GM19468 (cell line): ENCODE measurements around the gene SH3TC1.

Source experiments
- ATAC-seq: cut with Tn5 transposase; IDR thresholded peaks from one replicate; pipeline ENCODE4 v1.9.1; 2021; ENCODE audit warnings: mild to moderate bottlenecking, moderate library complexity, moderate number of reproducible peaks; ENCODE audit not compliant: unreplicated experiment; ENCODE audit errors: extremely low read depth

The SH3TC1 gene

DNA sequence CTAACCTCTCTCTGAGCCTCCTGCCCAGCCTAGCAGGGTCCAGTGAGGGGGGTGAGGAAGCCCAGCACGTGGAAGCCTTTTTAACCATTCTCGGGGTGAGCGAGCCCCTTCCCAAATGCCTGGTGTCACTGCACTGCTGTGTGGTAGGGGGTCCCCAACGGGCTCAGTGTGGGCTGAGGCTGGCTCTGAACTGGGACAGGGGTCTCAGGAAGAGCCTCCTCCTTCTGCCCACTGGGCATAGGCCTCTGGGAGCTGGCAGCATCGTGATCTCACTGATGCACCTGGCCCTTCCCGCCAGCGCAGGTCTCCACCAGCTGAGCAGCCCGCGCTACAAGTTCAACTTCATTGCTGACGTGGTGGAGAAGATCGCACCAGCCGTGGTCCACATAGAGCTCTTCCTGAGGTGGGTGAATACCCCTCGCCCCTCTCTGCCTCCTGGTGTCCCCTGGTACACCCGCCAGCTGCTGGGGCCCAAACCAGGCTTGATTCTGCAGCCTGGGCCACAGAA, 83.1 kb downstream of the SH3TC1 start:
- no peak for ATAC-seq

DNA sequence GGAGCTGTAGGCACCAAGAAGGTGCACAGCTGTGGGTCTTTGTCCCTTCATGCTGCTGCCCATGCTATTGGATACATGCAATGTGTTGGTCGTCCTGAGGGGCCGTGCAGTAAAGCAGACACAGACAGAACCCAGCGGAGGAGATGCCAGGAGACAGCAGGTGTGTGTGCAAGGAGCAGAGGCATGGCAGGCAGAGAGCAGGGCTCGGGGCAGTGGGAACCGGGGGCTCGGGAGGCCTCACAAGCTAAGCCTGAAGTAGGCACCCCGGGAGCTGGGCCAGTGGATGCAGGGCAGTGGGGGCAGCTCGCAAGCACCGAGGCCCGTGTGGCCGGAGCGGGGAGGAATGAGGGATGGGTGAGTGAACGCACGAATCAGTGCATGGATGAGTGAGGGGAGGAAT, 83.7 kb downstream of the SH3TC1 start:
- no peak for ATAC-seq

DNA sequence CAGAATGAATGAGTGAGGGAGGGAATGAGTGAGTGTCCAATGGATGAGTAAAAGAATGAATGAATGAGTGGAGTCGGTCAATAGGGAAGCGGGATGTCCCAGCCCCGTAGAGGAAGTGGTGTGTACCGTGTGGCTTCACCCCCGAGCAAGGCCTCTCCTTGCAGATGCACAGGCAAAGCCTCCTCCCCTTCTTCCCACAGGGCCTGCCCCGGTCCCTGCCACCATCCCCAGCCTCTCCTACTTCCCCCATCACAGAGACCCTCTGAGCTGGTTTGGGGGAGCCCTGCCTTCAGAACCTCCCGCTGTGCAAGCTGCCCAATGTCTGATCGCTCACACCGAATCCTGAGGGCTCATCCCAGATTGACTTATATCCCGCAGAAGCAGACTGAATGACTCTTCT, 84.1 kb downstream of the SH3TC1 start:
- no peak for ATAC-seq

DNA sequence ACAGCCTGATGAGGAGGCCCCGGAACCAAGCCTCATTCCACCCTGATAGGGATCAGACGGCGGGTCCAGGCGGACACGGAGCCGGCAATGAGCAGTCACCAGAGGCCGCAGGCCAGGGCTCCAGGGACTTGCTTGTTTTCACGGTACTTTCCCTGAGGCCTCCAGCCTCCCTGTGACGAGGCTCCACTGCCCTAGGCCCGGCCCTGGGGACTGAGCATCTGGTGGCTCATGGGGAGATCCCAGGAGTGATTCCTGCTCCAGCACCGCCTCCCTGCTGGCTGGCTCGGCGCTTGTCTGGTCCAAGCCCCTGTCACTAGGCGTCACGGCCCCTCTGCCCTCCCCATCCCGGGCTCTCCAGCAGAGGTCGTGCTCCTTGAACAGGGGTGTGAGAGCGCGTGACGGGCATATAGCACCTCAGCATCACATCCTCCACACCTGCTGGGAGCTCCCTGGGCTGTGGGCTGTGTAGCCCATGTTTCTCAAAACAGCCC, 84.6 kb downstream of the SH3TC1 start:
- no peak for ATAC-seq

DNA sequence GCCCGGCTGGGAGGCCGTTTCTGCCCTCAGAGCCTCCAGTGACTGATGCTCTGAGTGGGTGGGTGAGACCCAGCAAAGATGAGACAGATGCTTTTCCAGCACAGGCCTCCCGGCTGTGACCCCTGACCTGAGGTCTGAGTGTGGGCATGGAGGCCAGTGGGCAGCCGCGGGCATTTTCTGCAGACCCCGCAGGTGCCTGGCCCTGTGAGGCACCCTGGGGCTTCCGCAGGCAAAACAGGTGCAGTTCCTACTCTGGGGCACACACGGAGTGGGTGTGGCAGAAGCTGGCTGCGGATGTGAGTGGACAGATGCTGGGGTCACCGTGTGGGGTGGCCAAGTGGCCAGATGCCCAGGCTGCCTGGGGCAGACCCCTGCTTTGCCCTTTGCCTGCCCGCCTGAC, 85.3 kb downstream of the SH3TC1 start:
- ATAC-seq, result no peak

DNA sequence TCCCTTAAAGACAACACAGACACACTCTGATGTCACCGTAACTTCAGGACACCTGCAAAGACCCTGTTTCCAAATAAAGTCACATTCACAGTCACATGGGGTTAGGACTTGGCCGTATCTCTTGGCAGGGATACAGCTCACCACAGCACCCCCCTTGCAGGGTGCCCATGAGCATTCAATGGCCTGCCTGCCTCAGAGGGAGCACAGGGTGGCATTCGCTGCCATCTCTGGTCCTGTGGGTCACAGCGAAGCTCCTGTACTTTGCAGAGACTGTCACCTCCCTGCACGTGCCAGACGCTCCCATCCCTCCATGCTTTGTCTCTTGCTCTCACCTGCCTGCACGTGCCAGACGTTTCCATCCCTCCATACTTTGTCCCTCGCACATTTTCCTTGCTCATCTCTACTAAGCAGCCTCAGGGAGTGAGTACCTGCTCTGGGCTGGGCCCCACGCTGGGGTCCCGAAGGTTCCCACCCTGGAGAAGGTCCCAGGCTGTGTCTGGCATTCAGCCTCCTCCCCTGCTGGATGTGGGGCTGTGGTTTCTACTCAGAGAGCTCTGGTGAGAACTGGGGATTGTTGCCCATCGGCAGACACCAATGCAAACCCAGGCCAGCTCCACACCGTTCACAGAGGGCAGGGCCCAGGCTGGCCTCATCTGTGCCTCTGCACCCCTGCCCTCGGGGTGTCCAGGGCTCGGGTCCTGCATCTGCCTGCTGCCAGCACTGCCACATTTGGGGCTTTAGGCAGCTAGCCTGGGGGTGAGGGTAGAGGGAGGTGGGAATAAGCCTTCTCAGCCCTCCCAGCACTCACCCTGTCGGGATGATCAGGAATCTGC, 86.3 kb downstream of the SH3TC1 start:
- ATAC-seq, result no peak

DNA sequence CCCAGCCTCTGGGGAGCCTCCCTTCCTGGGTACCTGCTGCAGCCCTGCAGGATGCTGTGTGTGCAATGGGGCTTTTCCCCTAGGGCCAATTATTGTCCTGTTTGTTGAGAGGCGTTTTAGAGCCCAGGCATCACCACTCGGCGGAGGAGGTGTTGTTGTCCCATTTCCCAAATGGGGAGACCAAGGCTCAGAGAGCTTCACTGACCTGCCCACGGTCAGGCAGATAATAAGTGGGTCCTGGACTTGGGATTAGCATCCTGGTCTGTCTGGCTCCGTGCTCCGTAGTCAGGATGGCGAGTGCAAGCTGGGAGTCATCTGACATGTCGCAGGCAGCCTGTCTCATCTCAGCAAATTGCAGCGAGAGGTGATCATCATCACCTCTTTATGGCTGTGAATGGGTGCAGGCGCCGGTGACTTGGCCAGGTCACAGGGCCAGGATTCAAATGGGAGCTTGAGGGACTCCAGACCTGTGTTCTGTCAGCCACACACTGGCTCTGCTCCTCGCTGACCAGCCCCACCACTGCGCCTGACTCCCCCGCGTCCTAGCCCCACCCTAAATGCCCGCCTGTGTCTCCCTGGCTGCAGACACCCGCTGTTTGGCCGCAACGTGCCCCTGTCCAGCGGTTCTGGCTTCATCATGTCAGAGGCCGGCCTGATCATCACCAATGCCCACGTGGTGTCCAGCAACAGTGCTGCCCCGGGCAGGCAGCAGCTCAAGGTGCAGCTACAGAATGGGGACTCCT, 87.1 kb downstream of the SH3TC1 start:
- no peak for ATAC-seq

DNA sequence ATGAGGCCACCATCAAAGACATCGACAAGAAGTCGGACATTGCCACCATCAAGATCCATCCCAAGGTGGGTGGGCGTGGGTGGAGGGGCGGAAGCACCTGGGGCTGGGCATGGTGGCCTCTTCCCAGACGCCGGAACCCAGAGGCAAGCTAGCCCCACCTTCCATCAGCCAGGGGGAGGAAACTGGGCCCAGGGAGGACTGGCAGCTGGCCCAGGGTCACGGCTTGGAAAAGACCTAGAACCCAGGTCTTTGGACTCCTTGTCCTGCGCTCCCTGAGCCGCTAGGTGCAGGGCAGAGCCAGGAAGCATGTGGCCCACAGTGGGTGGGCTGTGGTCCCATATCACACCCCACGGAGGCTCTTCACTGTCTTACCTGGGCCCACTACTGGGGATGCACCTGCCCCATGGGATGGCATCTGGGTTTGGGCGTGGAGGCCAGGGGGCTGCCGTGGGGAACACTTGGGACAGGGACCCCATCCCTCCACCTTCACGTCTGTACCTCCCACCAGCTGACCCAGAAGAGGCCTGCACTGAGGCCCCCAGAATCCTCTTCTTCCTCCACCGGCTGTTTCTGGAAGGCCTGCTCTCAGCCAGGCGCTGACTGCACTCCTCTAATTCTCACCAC, 87.7 kb downstream of the SH3TC1 start:
- no peak for ATAC-seq

DNA sequence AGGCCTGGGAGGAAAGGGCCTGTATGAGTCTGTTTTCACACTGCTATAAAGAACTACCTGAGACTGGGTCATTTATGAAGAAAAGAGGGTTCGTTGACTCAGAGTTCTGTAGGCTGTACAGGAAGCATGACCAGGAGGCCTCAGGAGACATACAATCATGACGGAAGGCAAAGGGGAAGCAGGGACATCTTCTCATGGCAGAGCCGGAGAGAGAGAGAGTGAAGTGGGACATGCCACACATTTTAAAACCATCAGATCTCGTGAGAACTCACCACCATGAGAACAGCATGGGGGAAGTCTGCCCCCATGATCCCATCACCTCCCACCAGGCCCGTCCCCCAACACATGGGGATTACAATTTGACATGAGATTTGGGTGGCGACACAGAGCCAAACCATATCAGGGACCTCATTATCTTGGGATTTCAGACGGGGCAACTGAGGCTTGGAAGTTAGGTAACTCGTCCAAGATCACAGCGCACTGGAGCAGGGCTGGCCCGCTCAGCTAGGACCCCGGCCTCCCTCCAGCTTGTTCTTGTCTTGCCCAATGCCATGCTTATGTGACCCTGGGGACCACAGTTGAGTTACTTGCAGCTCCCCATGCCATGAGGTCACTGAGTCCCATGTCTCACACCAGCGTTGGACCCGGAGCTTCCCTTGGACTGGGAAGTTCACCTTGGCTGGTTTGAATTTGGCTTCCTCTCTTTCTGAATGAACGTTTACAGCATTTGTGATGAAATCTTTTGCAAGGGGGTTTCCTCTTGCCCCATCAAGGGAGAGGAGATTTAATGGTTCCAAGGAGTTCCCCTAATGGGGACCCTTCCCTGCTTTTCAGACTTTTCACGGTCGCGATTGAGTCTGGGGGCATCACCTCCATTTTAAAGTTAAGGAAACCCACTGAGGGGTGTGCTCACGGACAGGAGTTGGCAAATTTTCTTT, 88.5 kb downstream of the SH3TC1 start:
- ATAC-seq, result no peak

DNA sequence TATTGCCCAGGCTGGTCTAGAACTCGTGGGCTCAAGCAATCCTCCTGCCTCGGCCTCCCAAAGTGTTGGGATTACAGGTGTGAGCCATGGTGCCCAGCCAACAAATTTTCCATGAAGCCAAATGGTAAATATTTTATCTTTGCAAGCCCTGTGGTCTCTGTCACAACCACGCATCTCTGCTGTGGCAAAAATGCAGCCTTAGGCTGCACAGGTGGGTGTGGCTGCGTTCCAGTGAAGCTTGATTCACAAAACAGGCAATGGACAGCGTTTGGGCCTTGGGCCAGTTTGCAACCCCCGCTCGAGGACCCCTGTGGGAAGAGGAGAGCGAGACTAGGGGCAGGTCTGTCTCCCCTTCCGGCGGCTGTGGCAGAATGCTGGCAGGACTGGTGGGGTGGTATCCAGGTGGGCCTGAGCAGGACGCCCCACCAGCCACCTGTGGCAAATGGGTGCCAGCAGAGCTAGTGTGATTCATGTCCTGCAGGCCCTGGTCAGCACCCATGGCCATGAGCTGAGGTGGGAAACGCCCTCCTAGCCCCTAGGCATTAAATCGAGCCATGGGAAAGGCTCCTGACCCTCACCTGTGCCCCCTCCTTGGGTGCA, 90.2 kb downstream of the SH3TC1 start:
- no peak for ATAC-seq

DNA sequence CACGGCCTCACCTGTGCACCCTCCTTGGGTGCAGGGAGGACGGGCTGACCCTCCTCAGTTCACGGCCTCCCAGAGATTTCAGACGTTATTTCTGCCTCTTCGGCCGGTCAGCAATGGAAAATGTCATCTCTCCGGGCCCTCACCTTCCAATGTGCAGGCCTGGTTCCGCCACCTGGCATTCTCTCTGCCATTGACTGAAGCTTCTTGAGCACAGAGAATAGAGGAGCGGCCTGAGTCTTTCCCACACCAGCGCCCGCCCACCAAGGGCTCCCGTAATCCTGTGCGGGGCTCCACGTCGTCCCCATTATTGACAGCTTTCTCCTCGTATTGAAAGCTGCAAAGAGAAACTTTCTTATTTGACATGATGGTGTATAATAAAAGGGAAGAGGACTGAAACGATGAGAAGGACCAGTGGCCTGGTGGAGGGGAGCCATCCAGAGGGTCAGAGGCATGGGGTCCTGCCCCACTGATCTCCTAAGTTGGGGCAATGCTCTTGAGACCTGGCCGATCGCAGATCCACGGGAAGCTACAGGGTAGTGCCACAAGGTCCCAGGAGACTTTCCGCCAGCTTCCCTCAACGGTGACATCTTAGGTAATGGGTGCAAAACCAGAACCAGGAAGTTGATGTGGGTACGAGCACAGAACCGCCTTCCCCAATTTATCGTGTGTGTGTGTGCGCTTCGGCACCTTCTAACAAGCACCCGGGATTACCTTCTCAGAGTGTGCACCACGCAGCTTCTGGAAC, 91.0 kb downstream of the SH3TC1 start:
- no peak for ATAC-seq

DNA sequence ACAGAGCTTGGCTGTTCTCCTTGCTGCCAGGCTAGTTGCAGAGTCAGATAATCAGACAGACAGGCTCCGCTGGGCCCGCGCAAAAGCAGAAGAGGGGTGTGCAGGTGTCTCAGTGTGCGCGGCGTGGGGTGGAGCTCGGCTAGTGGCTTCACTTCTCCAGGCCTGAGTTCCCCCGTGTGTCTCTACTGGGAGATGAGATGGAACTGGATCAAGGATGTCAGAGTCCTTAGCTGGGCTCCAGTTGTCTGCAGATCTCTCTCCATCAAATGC, 91.5 kb downstream of the SH3TC1 start:
- no peak for ATAC-seq
